ENCODE measurements around the gene PIR. TPM values are rescaled to one million over a fixed set of nuclear protein-coding genes. Genes with fewer than 3 reads are reported as not detected.
A peak's percentile ranks its signal among the peaks of the same experiment; 100 is the strongest.

PIR gene
- 8.2 and 10.3 TPM in 2 replicates for total RNA-seq (2022)
- percentile 52 among the genes with signal in this experiment for Bru-seq, nascent RNA
- BruChase-seq, experiment 1, labeled RNA remaining after a 6-hour chase, result percentile 38 among the genes with signal in this experiment
- BruChase-seq, experiment 2, labeled RNA remaining after a 2-hour chase, result percentile 44 among the genes with signal in this experiment
- long read RNA-seq, transcript PIR-201 (10 exons, 1,282 nt), result major isoform, 10 of 16 reads
- long read RNA-seq, partial matches to known transcripts, result 0 of 16 reads
- long read RNA-seq, other reads (novel, unspliced or antisense), result 3 of 16 reads

GRCh38 chrX:15493118-15493962 is at the start of gene PIR:
PIR (minus strand) TSS chrX:15493333; CDS start chrX:15491257, 2,076 bp downstream.
- TF ChIP-seq CTCF (IDR thresholded peaks at IDR 0.05; ENCODE audit: unreplicated experiment), result peak; percentile 34
- no peaks in the 10 kb centered on the region for H3K9me3 Mint-ChIP-seq (ENCODE audit: unreplicated experiment)
- intact Hi-C loops (cut with micrococcal nuclease), result loop anchor here (1.0 kb wide), 2 partner anchors 18 to 22 kb away; no protein-coding TSS in a partner anchor
- peak; percentile 96 for DNase-seq (ENCODE audit: unreplicated experiment)
- CTCF ChIA-PET, result interaction anchor here (0.6 to 10.2 kb wide), 22 partner anchors 8 to 824 kb away, joined by 3 to 127 read pairs (median 4); no protein-coding TSS in a partner anchor
- no TSS peak for BruUV-seq (replicated peaks)
- H3K4me1 Mint-ChIP-seq (ENCODE audit: insufficient read depth, unreplicated experiment), result peaks cover 8% of the 10 kb centered on the region
- peak within 1 kb of the TSS; percentile 88 for H3K27ac Mint-ChIP-seq (ENCODE audit: low read depth, unreplicated experiment)
- POLR2A ChIA-PET, result interaction anchor here (0.9 to 3.8 kb wide), 12 partner anchors 12 to 296 kb away, joined by 3 to 54 read pairs (median 5); no protein-coding TSS in a partner anchor
- no peaks in the 10 kb centered on the region for H3K36me3 Mint-ChIP-seq (ENCODE audit: insufficient read depth, unreplicated experiment)
- H3K4me3 Mint-ChIP-seq (ENCODE audit: unreplicated experiment), result peak within 1 kb of the TSS; percentile 76
- H3K27me3 Mint-ChIP-seq (ENCODE audit: insufficient read depth, unreplicated experiment), result no peaks in the 10 kb centered on the region

- H3K9me3 Mint-ChIP-seq (ENCODE audit: unreplicated experiment), result no peaks in the 10 kb centered on the region
- H3K4me3 Mint-ChIP-seq (ENCODE audit: unreplicated experiment), result no peak overlapping the region
- TF ChIP-seq CTCF (IDR thresholded peaks at IDR 0.05; ENCODE audit: unreplicated experiment), result no peak
- ChIA-PET POLR2A (no interaction called here), CTCF (no interaction called here)
- no TSS peak for BruUV-seq (replicated peaks)
- intact Hi-C loops (cut with micrococcal nuclease), result no loop called here
- no peak for DNase-seq (ENCODE audit: unreplicated experiment)
- no peaks in the 10 kb centered on the region for H3K4me1 Mint-ChIP-seq (ENCODE audit: insufficient read depth, unreplicated experiment)
- H3K36me3 Mint-ChIP-seq (ENCODE audit: insufficient read depth, unreplicated experiment), result no peaks in the 10 kb centered on the region
- peaks cover 58% of the 10 kb centered on the region for H3K27me3 Mint-ChIP-seq (ENCODE audit: insufficient read depth, unreplicated experiment)
- H3K27ac Mint-ChIP-seq (ENCODE audit: low read depth, unreplicated experiment), result no peak overlapping the region
Observed at GRCh38 chrX:15530318-15530717, 37.2 kb upstream of the PIR start.

GRCh38 chrX:15529165-15529564 is 36.0 kb upstream of the PIR start:
- no TSS peak for BruUV-seq (replicated peaks)
- CTCF ChIA-PET, result interaction anchor here (0.7 to 1.0 kb wide), 3 partner anchors 10 to 1142 kb away, joined by 3 read pairs; no protein-coding TSS in a partner anchor
- TF ChIP-seq CTCF (IDR thresholded peaks at IDR 0.05; ENCODE audit: unreplicated experiment), result no peak
- H3K4me1 Mint-ChIP-seq (ENCODE audit: insufficient read depth, unreplicated experiment), result no peaks in the 10 kb centered on the region
- POLR2A ChIA-PET, result interaction anchor here (0.6 kb wide), 1 partner anchor 247 kb away, joined by 4 read pairs; no protein-coding TSS in a partner anchor
- no peak overlapping the region for H3K27ac Mint-ChIP-seq (ENCODE audit: low read depth, unreplicated experiment)
- no peak overlapping the region for H3K4me3 Mint-ChIP-seq (ENCODE audit: unreplicated experiment)
- no peak for DNase-seq (ENCODE audit: unreplicated experiment)
- no peaks in the 10 kb centered on the region for H3K9me3 Mint-ChIP-seq (ENCODE audit: unreplicated experiment)
- intact Hi-C loops (cut with micrococcal nuclease), result no loop called here
- peaks cover 56% of the 10 kb centered on the region for H3K27me3 Mint-ChIP-seq (ENCODE audit: insufficient read depth, unreplicated experiment)
- H3K36me3 Mint-ChIP-seq (ENCODE audit: insufficient read depth, unreplicated experiment), result no peaks in the 10 kb centered on the region

Measured in MCF 10A (cell line).